Tibial artery (tissue), 4 donors: ENCODE results near the gene ADSS2.

Experiments used
- DNase-seq, 2 donors: peaks; one replicate each; pipeline ENCODE4 v3.0.0-alpha.2; 2019
- H3K27ac ChIP-seq, 2 donors: fragments of 200-600 bp; sonication (generic) in 1 of 2; 1 replicate in 1 of 2; 2 replicates in 1 of 2; pipeline ENCODE4 v1.5.1; 2018 to 2019; ENCODE audit warnings: mild to moderate bottlenecking in 1 of 2
- H3K27me3 ChIP-seq, 2 donors: fragments of 200-600 bp; sonication (generic) in 1 of 2; one replicate each; pipeline versions ENCODE4 v1.5.1 to v1.6.0; 2016 to 2019
- H3K36me3 ChIP-seq, 3 donors: fragments of 200-600 bp; sonication (generic) in 2 of 3; one replicate each; pipeline ENCODE4 v1.5.1; 2016 to 2019; ENCODE audit warnings: mild to moderate bottlenecking in 2 of 3
- H3K4me1 ChIP-seq, 4 donors: fragments of 200-600 bp; sonication (generic) in 2 of 4; 1 replicate in 3 of 4; 2 replicates in 1 of 4; pipeline ENCODE4 v1.5.1; 2016 to 2019
- H3K4me3 ChIP-seq, 2 donors: fragments of 200-600 bp; sonication (generic) in 1 of 2; 1 replicate in 1 of 2; 2 replicates in 1 of 2; pipeline ENCODE4 v1.5.1; 2018 to 2019; ENCODE audit warnings: mild to moderate bottlenecking in 2 of 2
- H3K9me3 ChIP-seq, 3 donors: fragments of 200-600 bp; sonication (generic) in 1 of 3; one replicate each; pipeline ENCODE4 v1.5.1; 2016 to 2019
- CTCF ChIP-seq, 2 experiments: fragments of 200-600 bp in 1 of 2; fragments of 450-650 bp in 1 of 2; IDR thresholded peaks; one replicate each; pipeline ENCODE4 v1.5.1; 2017 to 2019; ENCODE audit warnings: antibody characterized with exemption in 2 of 2, mild to moderate bottlenecking in 1 of 2, moderate library complexity in 1 of 2
- intact Hi-C: fragments of 100-400 bp; cut with DNase I; formaldehyde crosslinking; loops from one replicate; pipeline ENCODE4 v1.15.0; 2023; ENCODE audit warnings: low total_unique reads

Gene ADSS2

GRCh38 chr1:244431166-244431565 lies 20.5 kb downstream of the ADSS2 start:
- Histone ChIP-seq H3K36me3 (peaks cover 15 to 41% (median 27%) of the 10 kb centered on the region in 3 donors), H3K4me3 (no peak overlapping the region), H3K27me3 (no peaks in the 10 kb centered on the region), H3K27ac (no peak overlapping the region), H3K4me1 (peaks cover 0 to 8% (median 5%) of the 10 kb centered on the region in 4 donors), H3K9me3 (no peaks in the 10 kb centered on the region)
- DNase-seq: no peak
- intact Hi-C loops: no loop called here
- no peak for TF ChIP-seq CTCF (IDR thresholded peaks at IDR 0.05)

GRCh38 chr1:244429818-244430217 lies 21.9 kb downstream of the ADSS2 start:
- H3K27ac ChIP-seq: no peak overlapping the region
- no peaks in the 10 kb centered on the region for H3K27me3 ChIP-seq
- intact Hi-C loops: no loop called here

GRCh38 chr1:244427647-244428046 lies 24.1 kb downstream of the ADSS2 start:
- Histone ChIP-seq H3K9me3 (no peaks in the 10 kb centered on the region), H3K4me3 (no peak overlapping the region), H3K27ac (no peak overlapping the region), H3K36me3 (peaks cover 21 to 35% (median 26%) of the 10 kb centered on the region in 3 donors), H3K27me3 (no peaks in the 10 kb centered on the region), H3K4me1 (peaks cover 0 to 10% (median 4%) of the 10 kb centered on the region in 4 donors)
- intact Hi-C loops: no loop called here
- TF ChIP-seq CTCF (IDR thresholded peaks at IDR 0.05): no peak
- DNase-seq: no peak

More at GRCh38 chr1:244429818-244430217, 21.9 kb downstream of the ADSS2 start:
- no peak for DNase-seq
- Histone ChIP-seq H3K36me3 (peaks cover 15 to 30% (median 27%) of the 10 kb centered on the region in 3 donors), H3K4me3 (no peak overlapping the region), H3K4me1 (peaks cover 0 to 4% (median 2%) of the 10 kb centered on the region in 4 donors), H3K9me3 (no peaks in the 10 kb centered on the region)
- no peak for TF ChIP-seq CTCF (IDR thresholded peaks at IDR 0.05)

GRCh38 chr1:244424649-244425334 lies 26.9 kb downstream of the ADSS2 start:
- H3K36me3 ChIP-seq: peaks cover 14 to 51% (median 30%) of the 10 kb centered on the region in 3 donors
- H3K4me1 ChIP-seq: peaks cover 0 to 20% (median 8%) of the 10 kb centered on the region in 4 donors
- H3K27me3 ChIP-seq: no peaks in the 10 kb centered on the region
- H3K4me3 ChIP-seq: no peak overlapping the region
- DNase-seq: no peak
- H3K27ac ChIP-seq: no peak overlapping the region
- TF ChIP-seq CTCF (IDR thresholded peaks at IDR 0.05): no peak
- no peaks in the 10 kb centered on the region for H3K9me3 ChIP-seq
- intact Hi-C loops: no loop called here

GRCh38 chr1:244422174-244422573 lies 29.5 kb downstream of the ADSS2 start:
- Histone ChIP-seq H3K4me3 (no peak overlapping the region), H3K36me3 (peaks cover 31 to 69% (median 41%) of the 10 kb centered on the region in 3 donors), H3K4me1 (peaks cover 0 to 20% (median 8%) of the 10 kb centered on the region in 4 donors), H3K9me3 (no peaks in the 10 kb centered on the region), H3K27ac (no peak overlapping the region), H3K27me3 (no peaks in the 10 kb centered on the region)
- DNase-seq: no peak
- no peak for TF ChIP-seq CTCF (IDR thresholded peaks at IDR 0.05)
- intact Hi-C loops: no loop called here
